HCT116 (cell line): ENCODE data around the gene TCP11L2. TPM values are rescaled to one million over a fixed set of nuclear protein-coding genes. Genes with fewer than 3 reads are reported as not detected.
A peak's percentile ranks its signal among the peaks of the same experiment; 100 is the strongest.

Experiments
- ATAC-seq: fragments of 200-7000 bp; cut with Tn5 transposase; 2 replicates; pipeline ENCODE4 v1.9.1; 2020; ENCODE audit warnings: mild to moderate bottlenecking, moderate library complexity
- BruUV-seq: library from RNA; stranded (reverse); fragments of 400-500 nt; replicated peaks from 2 replicates; lab custom pipeline; 2021; lab: Mats Ljungman, UMichigan
- CTCF ChIA-PET: fragments of 300-600 bp; sonication (Branson Sonifier 250); formaldehyde crosslinking; loops from one replicate; lab custom pipeline; 2021; ENCODE audit warnings: antibody characterized with exemption; lab: Charles Lee
- POLR2A ChIA-PET: fragments of 300-600, 350-600 bp; sonication (Branson Sonifier 250); formaldehyde crosslinking; loops from one replicate; lab custom pipeline; 2021; ENCODE audit warnings: antibody characterized with exemption; lab: Charles Lee
- RAD21 ChIA-PET, 2 experiments: fragments of 300-600 bp; sonication (Branson Sonifier 250); formaldehyde crosslinking; loops; one replicate each; lab custom pipeline; 2023; ENCODE audit warnings: low total read pairs in 2 of 2; ENCODE audit not compliant: uncharacterized antibody in 2 of 2, unreplicated experiment in 2 of 2, low non-redundant PET in 1 of 2; lab: Charles Lee
- DNase-seq: peaks from one replicate; pipeline ENCODE4 v3.0.0-alpha.2; 2010; ENCODE audit warnings: low read depth, low spot score
- H2AFZ ChIP-seq: fragments of 200-600 bp; shearing (Covaris generic), sonication (generic); 2 replicates; pipeline ENCODE4 v1.6.1; 2017; ENCODE audit warnings: low read depth, mixed run types, mixed read lengths, antibody characterized with exemption, low read length; ENCODE audit not compliant: poor library complexity, severe bottlenecking
- H3K27ac ChIP-seq: 2 replicates; pipeline ENCODE4 v1.5.1; 2012; ENCODE audit warnings: low read depth, low read length
- H3K27me3 ChIP-seq: fragments of 200-600 bp; sonication (generic); 2 replicates; pipeline ENCODE4 v1.6.1; 2016; ENCODE audit warnings: mixed run types, low read length, mixed read lengths; ENCODE audit not compliant: insufficient read depth
- H3K36me3 ChIP-seq, 2 experiments: fragments of 200-500 bp in 1 of 2; fragments of 200-600 bp in 1 of 2; sonication (Bioruptor generic) in 1 of 2; sonication (generic) in 1 of 2; 2 replicates each; pipeline versions ENCODE4 v1.5.1 to v1.6.1; 2014 to 2016; ENCODE audit warnings: low read length in 2 of 2, inconsistent platforms in 1 of 2, mixed read lengths in 1 of 2, mixed run types in 1 of 2; ENCODE audit not compliant: insufficient read depth in 2 of 2, control insufficient read depth in 1 of 2
- H3K4me1 ChIP-seq, 2 experiments: fragments of 200-600 bp in 1 of 2; sonication (generic) in 1 of 2; 2 replicates each; pipeline versions ENCODE4 v1.5.1 to v1.6.1; 2012 to 2017; ENCODE audit warnings: low read length in 2 of 2, inconsistent platforms in 1 of 2, mild to moderate bottlenecking in 1 of 2, mixed read lengths in 1 of 2, mixed run types in 1 of 2, moderate library complexity in 1 of 2; ENCODE audit not compliant: insufficient read depth in 2 of 2, control insufficient read depth in 1 of 2
- H3K4me2 ChIP-seq: fragments of 200-600 bp; sonication (generic); 2 replicates; pipeline ENCODE4 v1.6.1; 2017; ENCODE audit warnings: mixed run types, low read length, mixed read lengths
- H3K4me3 ChIP-seq, 2 experiments: fragments of 200-600 bp in 1 of 2; sonication (generic) in 1 of 2; replicated peaks in 1 of 2; 2 replicates each; pipeline ENCODE4 v1.5.1; 2011 to 2016; ENCODE audit warnings: low read length in 2 of 2, control low read depth in 1 of 2, low read depth in 1 of 2, mild to moderate bottlenecking in 1 of 2, mixed read lengths in 1 of 2, mixed run types in 1 of 2
- H3K79me2 ChIP-seq: fragments of 200-600 bp; sonication (generic); 2 replicates; pipeline ENCODE4 v1.6.1; 2017; ENCODE audit warnings: mild to moderate bottlenecking, mixed run types, low read length, moderate library complexity, mixed read lengths; ENCODE audit not compliant: insufficient read depth
- H3K9ac ChIP-seq: fragments of 200-600 bp; sonication (generic); 2 replicates; pipeline ENCODE4 v1.6.1; 2016; ENCODE audit warnings: low read length, mixed read lengths
- H3K9me2 ChIP-seq: fragments of 200-600 bp; sonication (generic), shearing (Covaris generic); 2 replicates; pipeline ENCODE4 v1.6.1; 2017; ENCODE audit warnings: mixed run types, mild to moderate bottlenecking, moderate library complexity; ENCODE audit not compliant: insufficient read depth
- H3K9me3 ChIP-seq, 2 experiments: fragments of 200-500 bp in 1 of 2; fragments of 200-600 bp in 1 of 2; sonication (Bioruptor generic) in 1 of 2; sonication (generic) in 1 of 2; 2 replicates each; pipeline ENCODE4 v1.6.1; 2014 to 2017; ENCODE audit warnings: low read length in 2 of 2, mixed read lengths in 2 of 2, inconsistent platforms in 1 of 2, low read depth in 1 of 2, mild to moderate bottlenecking in 1 of 2, mixed run types in 1 of 2, moderate library complexity in 1 of 2; ENCODE audit not compliant: control insufficient read depth in 1 of 2, insufficient read depth in 1 of 2
- H4K20me1 ChIP-seq: fragments of 200-600 bp; sonication (generic), shearing (Covaris generic); 2 replicates; pipeline ENCODE4 v1.6.1; 2017; ENCODE audit warnings: mixed run types, mild to moderate bottlenecking, moderate library complexity; ENCODE audit not compliant: insufficient read depth
- CBX3 ChIP-seq: IDR thresholded peaks from 2 replicates; pipeline ENCODE4 v1.6.1; 2012; ENCODE audit warnings: low read depth
- EGR1 ChIP-seq: IDR thresholded peaks from 2 replicates; pipeline ENCODE4 v1.6.1; 2012; ENCODE audit warnings: low read depth
- ELF1 ChIP-seq: IDR thresholded peaks from 2 replicates; pipeline ENCODE4 v1.6.1; 2012; ENCODE audit warnings: low read depth, borderline replicate concordance
- EZH2 ChIP-seq: fragments of 200-600 bp; sonication (generic); IDR thresholded peaks from 2 replicates; pipeline ENCODE4 v1.6.1; 2017; ENCODE audit warnings: antibody characterized with exemption, mixed run types
- EZH2phosphoT487 ChIP-seq: fragments of 200-600 bp; IDR thresholded peaks from 2 replicates; pipeline ENCODE4 v1.6.1; 2018; ENCODE audit warnings: antibody characterized with exemption, borderline replicate concordance
- FOSL1 ChIP-seq: IDR thresholded peaks from 2 replicates; pipeline ENCODE4 v1.6.1; 2012; ENCODE audit warnings: low read depth
- JUND ChIP-seq: IDR thresholded peaks from 2 replicates; pipeline ENCODE4 v1.6.1; 2012
- POLR2A ChIP-seq: IDR thresholded peaks from 2 replicates; pipeline ENCODE4 v1.7.0; 2011; ENCODE audit warnings: borderline replicate concordance; ENCODE audit not compliant: insufficient read depth, insufficient read length; ENCODE audit errors: extremely low read depth
- POLR2AphosphoS5 ChIP-seq: IDR thresholded peaks from 2 replicates; pipeline ENCODE4 v1.6.1; 2011; ENCODE audit warnings: mild to moderate bottlenecking, low read depth, low read length, moderate library complexity
- RAD21 ChIP-seq: IDR thresholded peaks from 2 replicates; pipeline ENCODE4 v1.6.1; 2012; ENCODE audit warnings: low read depth, mild to moderate bottlenecking
- SIN3A ChIP-seq: IDR thresholded peaks from 2 replicates; pipeline ENCODE4 v1.6.1; 2012; ENCODE audit warnings: low read depth
- SRF ChIP-seq: IDR thresholded peaks from 2 replicates; pipeline ENCODE4 v1.6.1; 2012; ENCODE audit warnings: low read depth
- TCF7L2 ChIP-seq: IDR thresholded peaks from 2 replicates; pipeline ENCODE4 v1.7.0; 2011; ENCODE audit warnings: borderline replicate concordance, inconsistent platforms; ENCODE audit not compliant: insufficient read depth, insufficient read length; ENCODE audit errors: extremely low read depth
- ZBTB33 ChIP-seq: IDR thresholded peaks from 2 replicates; pipeline ENCODE4 v1.6.1; 2011; ENCODE audit warnings: mild to moderate bottlenecking, low read length, moderate library complexity; ENCODE audit not compliant: insufficient replicate concordance; ENCODE audit errors: extremely low read depth
- ZFX ChIP-seq: fragments of 450-650 bp; IDR thresholded peaks from 2 replicates; pipeline ENCODE4 v1.6.1; 2017
- ZNF274 ChIP-seq: fragments of 200-500 bp; sonication (Bioruptor generic); IDR thresholded peaks from 2 replicates; pipeline ENCODE4 v1.6.1; 2014; ENCODE audit warnings: mild to moderate bottlenecking, low read depth, low read length, inconsistent platforms
- intact Hi-C: fragments of 100-400 bp; cut with micrococcal nuclease; formaldehyde crosslinking; loops from 2 replicates; pipeline ENCODE4 v1.10.0; 2022
- total RNA-seq: library from RNA; stranded (reverse); gene quantifications from one replicate; pipeline ENCODE4 v1.2.1, GENCODE V29; 2021; ENCODE audit not compliant: unreplicated experiment
- TF ChIP-seq, protein P1 (sequence below): IDR thresholded peaks from 2 replicates; pipeline ENCODE4 v1.6.1; 2012
- TF ChIP-seq, protein P2 (sequence below): IDR thresholded peaks from 2 replicates; pipeline ENCODE4 v1.6.1; 2012
- TF ChIP-seq, protein P3 (sequence below): IDR thresholded peaks from 2 replicates; pipeline ENCODE4 v1.6.1; 2012; ENCODE audit warnings: low read depth
- TF ChIP-seq, protein P4 (sequence below), 3 experiments: fragments of 200-600 bp in 1 of 3; sonication (generic) in 1 of 3; IDR thresholded peaks in 2 of 3; conservative IDR thresholded peaks in 1 of 3; 2 replicates each; pipeline ENCODE4 v1.5.1; 2012 to 2017; ENCODE audit warnings: low read depth in 2 of 3, low read length in 2 of 3, antibody characterized with exemption in 1 of 3, borderline replicate concordance in 1 of 3, control low read depth in 1 of 3, mild to moderate bottlenecking in 1 of 3, mixed read lengths in 1 of 3, mixed run types in 1 of 3, moderate library complexity in 1 of 3; ENCODE audit not compliant: insufficient read depth in 1 of 3

The TCP11L2 gene
- total RNA-seq, 1 experiment from 2014 or later = 14.4 TPM

- Histone ChIP-seq H3K36me3 (no peaks in the 10 kb centered on the region), H3K9me3 (no peaks in the 10 kb centered on the region), H3K27ac (no peak overlapping the region), H2AFZ (peak overlapping the region; percentile 10), H3K27me3 (no peaks in the 10 kb centered on the region), H3K4me2 (peak overlapping the region; percentile 37; the same call in 1 of the 2 replicates), H4K20me1 (no peaks in the 10 kb centered on the region), H3K9me2 (no peaks in the 10 kb centered on the region), H3K4me3 (no peak overlapping the region), H3K9ac (no peak overlapping the region), H3K4me1 (peaks cover 7 to 17% of the 10 kb centered on the region in 2 experiments), H3K79me2 (no peaks in the 10 kb centered on the region)
- ChIA-PET RAD21 (no interaction called here), CTCF (no interaction called here), POLR2A (interaction anchor here (0.6 kb wide), 1 partner anchor 19 kb away, joined by 3 read pairs; no protein-coding TSS in a partner anchor)
- ATAC-seq (peak; percentile 85), DNase-seq (peak; percentile 76)
- BruUV-seq = TSS peak; percentile 71
- intact Hi-C loops = no loop called here
- TF ChIP-seq ZFX (no peak), FOSL1 (peak; percentile 89), SRF (peak; percentile 60; the same call in 1 of the 2 replicates), RAD21 (no peak), CBX3 (peak; percentile 78), TCF7L2 (no peak), SIN3A (no peak), EZH2phosphoT487 (no peak), EZH2 (no peak), POLR2AphosphoS5 (peak; percentile 38; the same call in 1 of the 2 replicates), ZNF274 (no peak), JUND (peak; percentile 87), POLR2A (no peak), ELF1 (no peak), ZBTB33 (no peak), EGR1 (no peak)
- TF ChIP-seq, protein P1, sequence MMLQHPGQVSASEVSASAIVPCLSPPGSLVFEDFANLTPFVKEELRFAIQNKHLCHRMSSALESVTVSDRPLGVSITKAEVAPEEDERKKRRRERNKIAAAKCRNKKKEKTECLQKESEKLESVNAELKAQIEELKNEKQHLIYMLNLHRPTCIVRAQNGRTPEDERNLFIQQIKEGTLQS = no peak
- TF ChIP-seq, protein P2, sequence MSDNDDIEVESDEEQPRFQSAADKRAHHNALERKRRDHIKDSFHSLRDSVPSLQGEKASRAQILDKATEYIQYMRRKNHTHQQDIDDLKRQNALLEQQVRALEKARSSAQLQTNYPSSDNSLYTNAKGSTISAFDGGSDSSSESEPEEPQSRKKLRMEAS = peak; percentile 74
- TF ChIP-seq, protein P3, sequence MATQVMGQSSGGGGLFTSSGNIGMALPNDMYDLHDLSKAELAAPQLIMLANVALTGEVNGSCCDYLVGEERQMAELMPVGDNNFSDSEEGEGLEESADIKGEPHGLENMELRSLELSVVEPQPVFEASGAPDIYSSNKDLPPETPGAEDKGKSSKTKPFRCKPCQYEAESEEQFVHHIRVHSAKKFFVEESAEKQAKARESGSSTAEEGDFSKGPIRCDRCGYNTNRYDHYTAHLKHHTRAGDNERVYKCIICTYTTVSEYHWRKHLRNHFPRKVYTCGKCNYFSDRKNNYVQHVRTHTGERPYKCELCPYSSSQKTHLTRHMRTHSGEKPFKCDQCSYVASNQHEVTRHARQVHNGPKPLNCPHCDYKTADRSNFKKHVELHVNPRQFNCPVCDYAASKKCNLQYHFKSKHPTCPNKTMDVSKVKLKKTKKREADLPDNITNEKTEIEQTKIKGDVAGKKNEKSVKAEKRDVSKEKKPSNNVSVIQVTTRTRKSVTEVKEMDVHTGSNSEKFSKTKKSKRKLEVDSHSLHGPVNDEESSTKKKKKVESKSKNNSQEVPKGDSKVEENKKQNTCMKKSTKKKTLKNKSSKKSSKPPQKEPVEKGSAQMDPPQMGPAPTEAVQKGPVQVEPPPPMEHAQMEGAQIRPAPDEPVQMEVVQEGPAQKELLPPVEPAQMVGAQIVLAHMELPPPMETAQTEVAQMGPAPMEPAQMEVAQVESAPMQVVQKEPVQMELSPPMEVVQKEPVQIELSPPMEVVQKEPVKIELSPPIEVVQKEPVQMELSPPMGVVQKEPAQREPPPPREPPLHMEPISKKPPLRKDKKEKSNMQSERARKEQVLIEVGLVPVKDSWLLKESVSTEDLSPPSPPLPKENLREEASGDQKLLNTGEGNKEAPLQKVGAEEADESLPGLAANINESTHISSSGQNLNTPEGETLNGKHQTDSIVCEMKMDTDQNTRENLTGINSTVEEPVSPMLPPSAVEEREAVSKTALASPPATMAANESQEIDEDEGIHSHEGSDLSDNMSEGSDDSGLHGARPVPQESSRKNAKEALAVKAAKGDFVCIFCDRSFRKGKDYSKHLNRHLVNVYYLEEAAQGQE = no peak
- TF ChIP-seq, protein P4, sequence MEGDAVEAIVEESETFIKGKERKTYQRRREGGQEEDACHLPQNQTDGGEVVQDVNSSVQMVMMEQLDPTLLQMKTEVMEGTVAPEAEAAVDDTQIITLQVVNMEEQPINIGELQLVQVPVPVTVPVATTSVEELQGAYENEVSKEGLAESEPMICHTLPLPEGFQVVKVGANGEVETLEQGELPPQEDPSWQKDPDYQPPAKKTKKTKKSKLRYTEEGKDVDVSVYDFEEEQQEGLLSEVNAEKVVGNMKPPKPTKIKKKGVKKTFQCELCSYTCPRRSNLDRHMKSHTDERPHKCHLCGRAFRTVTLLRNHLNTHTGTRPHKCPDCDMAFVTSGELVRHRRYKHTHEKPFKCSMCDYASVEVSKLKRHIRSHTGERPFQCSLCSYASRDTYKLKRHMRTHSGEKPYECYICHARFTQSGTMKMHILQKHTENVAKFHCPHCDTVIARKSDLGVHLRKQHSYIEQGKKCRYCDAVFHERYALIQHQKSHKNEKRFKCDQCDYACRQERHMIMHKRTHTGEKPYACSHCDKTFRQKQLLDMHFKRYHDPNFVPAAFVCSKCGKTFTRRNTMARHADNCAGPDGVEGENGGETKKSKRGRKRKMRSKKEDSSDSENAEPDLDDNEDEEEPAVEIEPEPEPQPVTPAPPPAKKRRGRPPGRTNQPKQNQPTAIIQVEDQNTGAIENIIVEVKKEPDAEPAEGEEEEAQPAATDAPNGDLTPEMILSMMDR (IDR thresholded peaks at IDR 0.05 in 2 of 3, conservative IDR thresholded peaks at IDR 0.05 in 1 of 3; ENCODE audit: borderline replicate concordance in 1 of 3, insufficient read depth in 1 of 3, low read depth in 2 of 3, low read length in 2 of 3) = no peak
Measured at GRCh38 chr12:106288494-106289195, 13.9 kb upstream of the TCP11L2 start.
